Activated T-cell treated with anti-CD3 and anti-CD28 coated beads for 24 hours (primary cell): ENCODE measurements around the gene RSAD2.
"Not testable (repeated sequence)": the region's sequence is repeated elsewhere in the genome, so short reads cannot be mapped to it uniquely, and the experiment has no call there.

Experiments
- DNase-seq: peaks from one replicate; pipeline ENCODE4 v3.0.0-alpha.2; 2020; ENCODE audit warnings: low read depth

Gene RSAD2

GRCh38 chr2:6926071-6926732 is 48.6 kb downstream of the RSAD2 start:
- no peak for DNase-seq

GRCh38 chr2:6927186-6927585 is 49.6 kb downstream of the RSAD2 start:
- DNase-seq = no peak

- no peak for DNase-seq
These were observed 50.2 kb downstream of the RSAD2 start for GRCh38 chr2:6927753-6928152.

GRCh38 chr2:6928452-6928851 is 50.9 kb downstream of the RSAD2 start:
- DNase-seq = no peak

GRCh38 chr2:6929196-6929819 is 51.7 kb downstream of the RSAD2 start:
- DNase-seq = no peak

- DNase-seq = no peak
These were observed 53.5 kb downstream of the RSAD2 start for GRCh38 chr2:6930923-6931647.

GRCh38 chr2:6931753-6932152 is 54.2 kb downstream of the RSAD2 start:
- DNase-seq = no peak

GRCh38 chr2:6932206-6932605 is 54.6 kb downstream of the RSAD2 start:
- DNase-seq = no peak

GRCh38 chr2:6932828-6933227 is 55.3 kb downstream of the RSAD2 start:
- DNase-seq = no peak

GRCh38 chr2:6933911-6934310 is 56.3 kb downstream of the RSAD2 start:
- DNase-seq = no peak

- DNase-seq = no peak
These were observed 56.8 kb downstream of the RSAD2 start for GRCh38 chr2:6934345-6934744.

GRCh38 chr2:6934758-6935651 is 57.4 kb downstream of the RSAD2 start:
- no peak for DNase-seq

GRCh38 chr2:6935652-6936020 is 58.1 kb downstream of the RSAD2 start:
- DNase-seq = not testable (repeated sequence)

GRCh38 chr2:6937157-6937556 is 59.6 kb downstream of the RSAD2 start:
- DNase-seq = no peak

- no peak for DNase-seq
These were observed 60.0 kb downstream of the RSAD2 start for GRCh38 chr2:6937582-6937981.

GRCh38 chr2:6939071-6939470 is 61.5 kb downstream of the RSAD2 start:
- DNase-seq = no peak

- DNase-seq = no peak
These were observed 63.2 kb downstream of the RSAD2 start for GRCh38 chr2:6940820-6941219.

GRCh38 chr2:6941299-6942046 is 63.9 kb downstream of the RSAD2 start:
- no peak for DNase-seq

GRCh38 chr2:6942848-6943247 is 65.3 kb downstream of the RSAD2 start:
- no peak for DNase-seq

GRCh38 chr2:6943523-6943922 is 65.9 kb downstream of the RSAD2 start:
- no peak for DNase-seq

- DNase-seq = no peak
These were observed 66.4 kb downstream of the RSAD2 start for GRCh38 chr2:6943971-6944370.

GRCh38 chr2:6944555-6944954 is 67.0 kb downstream of the RSAD2 start:
- no peak for DNase-seq
